HEK293 (cell line): ENCODE data around the gene TRA2B.

Experiments
- CTCF ChIA-PET: fragments of 350-600 bp; formaldehyde crosslinking; extraction: SDS; loops from one replicate; lab custom pipeline; 2021; ENCODE audit warnings: antibody characterized with exemption; lab: Yijun Ruan, JAX
- POLR2A ChIA-PET: fragments of 300-600 bp; formaldehyde crosslinking; extraction: SDS; loops from one replicate; lab custom pipeline; 2020; ENCODE audit warnings: antibody characterized with exemption, inconsistent platforms; lab: Yijun Ruan, JAX
- H3K27ac ChIP-seq: fragments of 200-500 bp; sonication (Bioruptor generic); 2 replicates; pipeline ENCODE4 v1.5.1; 2014; ENCODE audit warnings: low read depth, low read length, control low read depth, inconsistent platforms; ENCODE audit errors: extremely low read depth
- H3K36me3 ChIP-seq, 2 experiments: fragments of 200-500 bp in 1 of 2; sonication (Bioruptor generic) in 1 of 2; 1 replicate in 1 of 2; 2 replicates in 1 of 2; pipeline ENCODE4 v1.5.1; 2014 to 2017; ENCODE audit warnings: inconsistent platforms in 2 of 2, low read length in 2 of 2; ENCODE audit not compliant: control insufficient read depth in 2 of 2, insufficient read depth in 1 of 2
- H3K4me1 ChIP-seq: fragments of 200-500 bp; sonication (Bioruptor generic); 2 replicates; pipeline ENCODE4 v1.5.1; 2014; ENCODE audit warnings: mild to moderate bottlenecking, low read length, inconsistent platforms; ENCODE audit not compliant: control insufficient read depth, insufficient read depth
- H3K4me3 ChIP-seq: 2 replicates; pipeline ENCODE4 v1.5.1; 2011; ENCODE audit warnings: low read depth, mild to moderate bottlenecking, control low read depth, low read length, moderate library complexity
- H3K9me3 ChIP-seq: fragments of 200-500 bp; sonication (Bioruptor generic); 2 replicates; pipeline ENCODE4 v1.5.1; 2014; ENCODE audit warnings: low read depth, low read length, inconsistent platforms; ENCODE audit not compliant: control insufficient read depth, insufficient read depth
- CTCF ChIP-seq: fragments of 450-650 bp; formaldehyde crosslinking; IDR thresholded peaks from 2 replicates; pipeline ENCODE4 v1.5.1; 2016; ENCODE audit warnings: missing biosample characterization, missing genetic modification characterization
- HIC1 ChIP-seq: fragments of 450-650 bp; formaldehyde crosslinking; IDR thresholded peaks from 2 replicates; pipeline ENCODE4 v1.5.1; 2016; ENCODE audit warnings: missing biosample characterization, missing genetic modification characterization
- PRDM6 ChIP-seq: fragments of 450-650 bp; formaldehyde crosslinking; IDR thresholded peaks from 2 replicates; pipeline ENCODE4 v1.5.1; 2017; ENCODE audit warnings: missing biosample characterization, missing genetic modification characterization
- SCRT1 ChIP-seq: fragments of 450-650 bp; formaldehyde crosslinking; IDR thresholded peaks from 2 replicates; pipeline ENCODE4 v1.5.1; 2016; ENCODE audit warnings: missing biosample characterization, missing genetic modification characterization, borderline replicate concordance
- SP7 ChIP-seq: fragments of 450-650 bp; formaldehyde crosslinking; IDR thresholded peaks from 2 replicates; pipeline ENCODE4 v1.5.1; 2016; ENCODE audit warnings: missing biosample characterization, missing genetic modification characterization
- ZNF174 ChIP-seq: fragments of 450-650 bp; formaldehyde crosslinking; IDR thresholded peaks from 2 replicates; pipeline ENCODE4 v1.5.0; 2017; ENCODE audit warnings: missing biosample characterization, mild to moderate bottlenecking, missing genetic modification characterization
- ZNF223 ChIP-seq: fragments of 450-650 bp; formaldehyde crosslinking; IDR thresholded peaks from 2 replicates; pipeline ENCODE4 v1.5.1; 2016; ENCODE audit warnings: missing biosample characterization, missing genetic modification characterization
- ZNF311 ChIP-seq: fragments of 450-650 bp; formaldehyde crosslinking; IDR thresholded peaks from 2 replicates; pipeline ENCODE4 v1.5.1; 2017; ENCODE audit warnings: missing biosample characterization, missing genetic modification characterization, borderline replicate concordance
- ZNF362 ChIP-seq: fragments of 450-650 bp; formaldehyde crosslinking; IDR thresholded peaks from 2 replicates; pipeline ENCODE4 v1.5.1; 2016; ENCODE audit warnings: missing biosample characterization, missing genetic modification characterization
- ZNF473 ChIP-seq: fragments of 450-650 bp; formaldehyde crosslinking; IDR thresholded peaks from 2 replicates; pipeline ENCODE4 v1.5.1; 2017; ENCODE audit warnings: missing biosample characterization, missing genetic modification characterization
- ZNF555 ChIP-seq: fragments of 450-650 bp; formaldehyde crosslinking; conservative IDR thresholded peaks from 2 replicates; pipeline ENCODE4 v1.5.1; 2017; ENCODE audit warnings: missing biosample characterization, mild to moderate bottlenecking, missing genetic modification characterization, inconsistent platforms
- ZNF600 ChIP-seq: fragments of 450-650 bp; formaldehyde crosslinking; IDR thresholded peaks from 2 replicates; pipeline ENCODE4 v1.5.1; 2016; ENCODE audit warnings: missing biosample characterization, missing genetic modification characterization
- ZNF654 ChIP-seq: fragments of 450-650 bp; formaldehyde crosslinking; IDR thresholded peaks from 2 replicates; pipeline ENCODE4 v1.5.1; 2016; ENCODE audit warnings: low read depth, missing biosample characterization, missing genetic modification characterization
- ZNF704 ChIP-seq: fragments of 450-650 bp; formaldehyde crosslinking; IDR thresholded peaks from 2 replicates; pipeline ENCODE4 v1.5.1; 2016; ENCODE audit warnings: missing biosample characterization, missing genetic modification characterization

The TRA2B gene

GRCh38 chr3:185934174-185934557, 3.6 kb downstream of the TRA2B start:
- CTCF ChIA-PET = interaction anchor here (0.5 to 0.6 kb wide), 2 partner anchors 11 to 13 kb away, joined by 3 to 4 read pairs; no protein-coding TSS in a partner anchor
- peaks cover 27% of the 10 kb centered on the region for H3K4me1 ChIP-seq
- no peak overlapping the region for H3K27ac ChIP-seq
- H3K4me3 ChIP-seq = peak overlapping the region; percentile 98
- POLR2A ChIA-PET = no interaction called here
- no peaks in the 10 kb centered on the region for H3K9me3 ChIP-seq
- no peak for TF ChIP-seq ZNF654 (tag by site-specific recombination)
- TF ChIP-seq HIC1 (tag by site-specific recombination) = no peak
- TF ChIP-seq ZNF174 (tag by site-specific recombination) = no peak
- TF ChIP-seq ZNF223 (tag by site-specific recombination) = no peak
- H3K36me3 ChIP-seq = peaks cover 0 to 65% of the 10 kb centered on the region in 2 experiments; a peak in 1 of 3 replicates

GRCh38 chr3:185933374-185934173, 4.2 kb downstream of the TRA2B start:
- peaks cover 32% of the 10 kb centered on the region for H3K4me1 ChIP-seq
- H3K4me3 ChIP-seq = peak overlapping the region; percentile 98
- no peaks in the 10 kb centered on the region for H3K9me3 ChIP-seq
- peaks cover 0 to 71% of the 10 kb centered on the region in 2 experiments; a peak in 1 of 3 replicates for H3K36me3 ChIP-seq
- POLR2A ChIA-PET = no interaction called here
- CTCF ChIA-PET = interaction anchor here (0.6 kb wide), 1 partner anchor 12 kb away, joined by 4 read pairs; no protein-coding TSS in a partner anchor
- TF ChIP-seq PRDM6 (tag by site-specific recombination) = peak; percentile 90
- 0 out of 2 replicates have a peak, but pooled peaks have one; percentile 49 for TF ChIP-seq ZNF600 (tag by site-specific recombination)
- no peak for TF ChIP-seq ZNF311 (tag by site-specific recombination)
- H3K27ac ChIP-seq = no peak overlapping the region

GRCh38 chr3:185931777-185932612, 5.8 kb downstream of the TRA2B start:
- CTCF ChIA-PET = interaction anchor here (0.6 to 2.4 kb wide), 3 partner anchors 12 to 338 kb away, joined by 3 to 12 read pairs (median 5); no protein-coding TSS in a partner anchor
- Histone ChIP-seq H3K36me3 (peaks cover 0 to 85% of the 10 kb centered on the region in 2 experiments; a peak in 1 of 3 replicates), H3K9me3 (no peaks in the 10 kb centered on the region), H3K4me1 (peaks cover 43% of the 10 kb centered on the region), H3K4me3 (peak overlapping the region; percentile 98), H3K27ac (no peak overlapping the region)
- no peak for TF ChIP-seq CTCF (tag by site-specific recombination)
- TF ChIP-seq SP7 (tag by site-specific recombination) = no peak
- no peak for TF ChIP-seq ZNF704 (tag by site-specific recombination)
- TF ChIP-seq ZNF473 (tag by site-specific recombination) = no peak
- no peak for TF ChIP-seq SCRT1 (tag by site-specific recombination)
- TF ChIP-seq ZNF362 (tag by site-specific recombination) = peak; percentile 79
- TF ChIP-seq ZNF555 (tag by site-specific recombination) = 0 out of 2 replicates have a peak, but pooled peaks have one; percentile 7
- POLR2A ChIA-PET = interaction anchor here (0.6 to 1.3 kb wide), 2 partner anchors 12 to 216 kb away, joined by 3 read pairs; no protein-coding TSS in a partner anchor
